Measurements from ENCODE around the gene UBR4. TPM values are rescaled to one million over a fixed set of nuclear protein-coding genes. Genes with fewer than 3 reads are reported as not detected.

UBR4 gene
- total and polyA plus RNA-seq, 7 donors, result 32.4 to 215 (median 73.5) TPM

GRCh38 chr1:19149736-19150135 is 60.3 kb downstream of the UBR4 start:
- Histone ChIP-seq H3K9me3 (no peaks in the 10 kb centered on the region), H3K27ac (no peak overlapping the region), H3K4me3 (no peak overlapping the region), H3K27me3 (no peaks in the 10 kb centered on the region), H3K36me3 (peaks cover 82 to 100% (median 98%) of the 10 kb centered on the region in 4 donors), H3K4me1 (no peaks in the 10 kb centered on the region)
- TF ChIP-seq POLR2A (IDR thresholded peaks at IDR 0.05) (no peak), POLR2AphosphoS5 (IDR thresholded peaks at IDR 0.05) (no peak), EP300 (IDR thresholded peaks at IDR 0.05) (no peak)
- TF ChIP-seq, protein P1, sequence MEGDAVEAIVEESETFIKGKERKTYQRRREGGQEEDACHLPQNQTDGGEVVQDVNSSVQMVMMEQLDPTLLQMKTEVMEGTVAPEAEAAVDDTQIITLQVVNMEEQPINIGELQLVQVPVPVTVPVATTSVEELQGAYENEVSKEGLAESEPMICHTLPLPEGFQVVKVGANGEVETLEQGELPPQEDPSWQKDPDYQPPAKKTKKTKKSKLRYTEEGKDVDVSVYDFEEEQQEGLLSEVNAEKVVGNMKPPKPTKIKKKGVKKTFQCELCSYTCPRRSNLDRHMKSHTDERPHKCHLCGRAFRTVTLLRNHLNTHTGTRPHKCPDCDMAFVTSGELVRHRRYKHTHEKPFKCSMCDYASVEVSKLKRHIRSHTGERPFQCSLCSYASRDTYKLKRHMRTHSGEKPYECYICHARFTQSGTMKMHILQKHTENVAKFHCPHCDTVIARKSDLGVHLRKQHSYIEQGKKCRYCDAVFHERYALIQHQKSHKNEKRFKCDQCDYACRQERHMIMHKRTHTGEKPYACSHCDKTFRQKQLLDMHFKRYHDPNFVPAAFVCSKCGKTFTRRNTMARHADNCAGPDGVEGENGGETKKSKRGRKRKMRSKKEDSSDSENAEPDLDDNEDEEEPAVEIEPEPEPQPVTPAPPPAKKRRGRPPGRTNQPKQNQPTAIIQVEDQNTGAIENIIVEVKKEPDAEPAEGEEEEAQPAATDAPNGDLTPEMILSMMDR (IDR thresholded peaks at IDR 0.05), result no peak
- 89% methylated on average over 3 of the region's 3 CpGs for WGBS, 2 donors
- intact Hi-C loops (cut with DNase I), result no loop called here
- DNase-seq, result no peak

GRCh38 chr1:19140465-19140864 is 69.6 kb downstream of the UBR4 start:
- Histone ChIP-seq H3K4me1 (no peaks in the 10 kb centered on the region), H3K36me3 (peaks cover 35 to 97% (median 79%) of the 10 kb centered on the region in 4 donors), H3K27me3 (no peaks in the 10 kb centered on the region), H3K4me3 (no peak overlapping the region), H3K27ac (no peak overlapping the region), H3K9me3 (no peaks in the 10 kb centered on the region)
- TF ChIP-seq POLR2AphosphoS5 (IDR thresholded peaks at IDR 0.05), result no peak
- TF ChIP-seq, protein P1 (IDR thresholded peaks at IDR 0.05), result no peak
- no peak for DNase-seq
- intact Hi-C loops (cut with DNase I), result no loop called here
- WGBS, 2 donors, result 20 to 66% methylated on average over 12 of the region's 12 CpGs

DNA sequence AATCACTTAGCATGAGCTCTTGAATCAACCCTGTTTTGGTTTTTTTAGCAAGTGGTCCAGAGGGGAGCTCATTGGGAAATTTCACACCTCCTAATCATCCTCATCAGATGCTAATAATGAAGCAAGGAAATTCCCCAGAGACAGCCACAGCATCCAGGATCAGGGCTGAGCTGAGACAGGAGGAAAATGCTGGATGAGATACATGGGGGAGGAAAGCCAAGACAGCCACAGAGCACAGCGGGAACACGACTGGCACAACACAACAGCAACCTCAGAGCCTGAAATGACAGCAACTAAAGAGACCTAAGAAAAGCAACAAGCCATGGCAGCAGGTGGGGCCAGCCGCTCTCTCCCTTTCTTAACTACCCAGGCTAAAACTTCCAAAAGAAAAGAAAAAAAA is 70.4 kb downstream of the UBR4 start:
- H3K4me1 ChIP-seq, result no peaks in the 10 kb centered on the region
- TF ChIP-seq POLR2AphosphoS5 (IDR thresholded peaks at IDR 0.05) (no peak), EP300 (IDR thresholded peaks at IDR 0.05) (no peak), POLR2A (IDR thresholded peaks at IDR 0.05) (no peak)
- TF ChIP-seq, protein P1 (IDR thresholded peaks at IDR 0.05), result no peak
- peaks cover 33 to 97% (median 71%) of the 10 kb centered on the region in 4 donors for H3K36me3 ChIP-seq
- 45 to 70% methylated on average over 3 of the region's 3 CpGs for WGBS, 2 donors
- H3K4me3 ChIP-seq, result no peak overlapping the region
- H3K27me3 ChIP-seq, result no peaks in the 10 kb centered on the region
- no peaks in the 10 kb centered on the region for H3K9me3 ChIP-seq
- DNase-seq, result no peak
- intact Hi-C loops (cut with DNase I), result no loop called here
- no peak overlapping the region for H3K27ac ChIP-seq

- WGBS, 2 donors, result 32 to 67% methylated on average over 13 of the region's 13 CpGs
- Histone ChIP-seq H3K27ac (no peak overlapping the region), H3K36me3 (peaks cover 33 to 97% (median 68%) of the 10 kb centered on the region in 4 donors), H3K9me3 (no peaks in the 10 kb centered on the region), H3K4me3 (no peak overlapping the region), H3K4me1 (no peaks in the 10 kb centered on the region), H3K27me3 (no peaks in the 10 kb centered on the region)
- TF ChIP-seq, protein P1 (IDR thresholded peaks at IDR 0.05), result no peak
- TF ChIP-seq POLR2AphosphoS5 (IDR thresholded peaks at IDR 0.05), result no peak
- no peak for TF ChIP-seq EP300 (IDR thresholded peaks at IDR 0.05)
- TF ChIP-seq POLR2A (IDR thresholded peaks at IDR 0.05), result no peak
- intact Hi-C loops (cut with DNase I), result no loop called here
- no peak for DNase-seq
These were observed 71.0 kb downstream of the UBR4 start for GRCh38 chr1:19138958-19139581.

- Histone ChIP-seq H3K4me1 (no peaks in the 10 kb centered on the region), H3K27me3 (no peaks in the 10 kb centered on the region), H3K27ac (no peak overlapping the region), H3K4me3 (no peak overlapping the region), H3K36me3 (peaks cover 28 to 97% (median 67%) of the 10 kb centered on the region in 4 donors), H3K9me3 (no peaks in the 10 kb centered on the region)
- DNase-seq, result no peak
- TF ChIP-seq POLR2AphosphoS5 (IDR thresholded peaks at IDR 0.05), result no peak
- TF ChIP-seq, protein P1 (IDR thresholded peaks at IDR 0.05), result no peak
- no peak for TF ChIP-seq EP300 (IDR thresholded peaks at IDR 0.05)
- TF ChIP-seq POLR2A (IDR thresholded peaks at IDR 0.05), result no peak
- intact Hi-C loops (cut with DNase I), result no loop called here
- WGBS, 2 donors, result 96 to 98% methylated on average over 1 of the region's 1 CpG
These were observed 71.7 kb downstream of the UBR4 start for GRCh38 chr1:19138331-19138730.

All from sigmoid colon (tissue), 7 donors.